Measurements from ENCODE around the gene FAM89A.
"Not testable (repeated sequence)": the region's sequence is repeated elsewhere in the genome, so short reads cannot be mapped to it uniquely, and the experiment has no call there.

Gene FAM89A

DNA sequence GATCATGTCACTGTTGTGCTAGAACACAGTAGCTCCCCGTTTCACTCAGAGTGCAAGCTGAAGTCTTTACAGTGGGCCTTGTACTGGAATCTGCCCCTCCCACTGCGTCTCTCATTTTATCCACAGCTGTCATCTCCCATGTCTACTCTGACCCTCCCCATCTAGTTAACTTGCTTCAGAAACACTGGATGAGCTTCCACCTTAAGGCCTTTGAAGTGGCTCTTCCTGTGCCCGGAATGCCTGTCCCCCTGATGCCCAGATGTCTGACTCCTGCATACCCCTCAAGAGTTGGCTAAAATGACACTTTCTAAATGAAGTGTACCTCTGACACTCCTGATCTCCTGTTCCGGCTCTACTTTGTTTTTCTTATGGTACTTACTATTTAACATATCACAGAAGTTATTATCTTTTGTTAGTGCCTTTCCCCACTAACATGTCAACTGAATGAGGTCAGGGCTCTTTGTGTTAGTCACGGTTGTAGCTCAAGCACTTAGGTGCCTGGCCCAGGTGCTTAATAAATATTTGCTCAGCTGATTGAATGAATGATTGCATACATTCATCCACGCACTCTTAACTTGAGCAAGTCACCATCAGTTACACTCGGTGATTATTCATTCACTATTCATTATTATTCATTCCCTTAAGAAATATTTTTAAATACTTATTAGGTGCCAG, 47.8 kb downstream of the FAM89A start:
- DNase-seq (ENCODE audit: low read depth in 2 of 2): no peak

DNA sequence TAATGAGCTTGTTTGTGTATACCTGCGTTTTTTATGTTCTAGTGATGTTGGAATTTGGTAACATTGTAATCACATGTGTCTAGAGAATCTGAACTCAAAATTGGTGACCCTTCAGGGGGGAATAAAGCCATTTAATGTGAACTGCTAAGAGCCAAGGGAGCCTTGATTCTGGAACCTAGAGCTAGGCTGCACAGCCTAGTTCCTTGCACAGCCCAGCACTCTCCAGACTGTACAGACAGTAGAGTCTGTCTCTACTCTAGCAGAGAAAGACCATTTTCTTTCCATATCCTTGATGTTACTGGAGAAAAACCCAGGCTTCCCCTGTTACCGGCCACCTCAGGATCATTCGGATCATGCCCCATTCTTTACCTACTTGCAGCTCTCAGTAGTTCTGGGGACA, 52.6 kb downstream of the FAM89A start:
- no peak for DNase-seq (ENCODE audit: low read depth in 2 of 2)

DNA sequence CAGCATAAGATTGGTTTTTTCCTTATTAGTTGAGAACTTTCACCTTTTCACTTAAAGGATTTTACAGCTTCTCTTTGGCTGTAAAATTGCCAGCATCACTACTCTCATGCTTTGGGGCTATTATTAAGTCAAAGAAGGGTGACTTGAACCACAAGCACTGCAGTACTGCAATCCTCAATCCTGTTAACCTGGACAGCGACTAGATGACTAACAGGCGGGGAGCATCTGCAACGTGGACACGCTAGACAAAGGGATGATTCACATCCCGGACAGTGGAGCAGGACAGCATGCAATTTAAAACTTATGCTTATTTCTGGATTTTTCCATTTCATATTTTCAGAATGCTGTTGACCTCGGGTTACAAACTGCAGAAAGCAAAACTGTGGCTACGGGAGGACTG, 53.1 kb downstream of the FAM89A start:
- DNase-seq (ENCODE audit: low read depth in 2 of 2): no peak

DNA sequence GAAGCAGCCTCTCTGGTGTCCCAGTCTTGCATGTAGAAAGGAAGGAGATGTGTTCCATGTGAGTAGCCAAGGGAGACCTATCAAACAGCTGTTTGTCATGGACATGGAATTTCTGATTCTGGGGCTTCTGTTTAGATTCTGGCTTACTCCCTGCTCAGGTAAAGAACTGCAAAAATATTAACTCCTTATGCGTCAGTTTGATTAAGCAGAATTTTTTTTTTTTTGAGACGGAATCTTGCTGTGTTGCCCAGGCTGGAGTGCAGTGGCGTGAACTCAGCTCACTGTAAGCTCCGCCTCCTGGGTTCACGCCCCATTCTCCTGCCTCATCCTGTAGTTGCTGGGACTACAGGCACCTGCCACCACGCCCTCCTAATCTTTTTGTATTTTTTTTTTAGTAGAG, 54.3 kb downstream of the FAM89A start:
- DNase-seq (ENCODE audit: low read depth in 2 of 2): no peak

DNA sequence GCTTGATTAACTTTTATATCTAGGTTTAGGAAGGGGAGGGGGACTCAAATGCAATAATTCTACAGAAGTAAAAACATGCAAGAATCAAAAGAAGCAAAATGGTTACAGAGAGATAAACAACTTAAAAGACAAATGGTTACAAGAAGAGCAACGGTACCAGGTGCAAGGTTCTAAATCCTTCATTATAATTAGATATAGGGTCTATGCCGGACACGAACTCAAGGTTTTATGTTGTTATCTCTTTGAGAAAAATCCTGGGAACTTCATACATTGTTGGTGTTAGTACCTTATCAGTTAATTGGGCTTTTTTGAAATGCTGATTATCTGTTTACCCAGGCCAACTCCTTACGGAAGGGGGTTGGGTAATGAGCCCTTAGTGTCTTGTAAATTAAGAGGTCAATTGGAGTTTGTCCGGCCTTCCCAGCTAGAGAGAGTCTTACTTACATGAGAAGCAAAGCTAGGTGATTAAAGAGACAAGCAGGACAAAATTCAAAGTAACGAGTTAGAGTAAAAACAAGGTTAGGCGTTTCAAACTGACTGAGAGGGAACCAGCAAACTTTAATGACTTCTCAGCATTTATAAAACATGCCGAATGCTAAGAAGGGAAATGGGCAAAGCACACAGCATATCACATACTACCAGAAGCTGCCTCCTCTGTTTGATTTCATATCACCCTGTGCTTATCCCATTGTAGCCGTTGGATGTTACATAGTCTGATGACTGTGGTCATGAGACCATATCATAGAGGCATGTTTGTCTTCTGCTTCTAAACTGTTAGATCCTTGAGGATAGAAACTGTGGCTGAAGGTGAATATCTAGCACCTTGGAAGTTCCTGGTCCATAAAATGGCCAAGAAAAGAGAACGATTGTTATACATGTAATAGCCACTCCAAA, 55.2 kb downstream of the FAM89A start:
- not testable (repeated sequence) for DNase-seq (ENCODE audit: low read depth in 2 of 2)

DNA sequence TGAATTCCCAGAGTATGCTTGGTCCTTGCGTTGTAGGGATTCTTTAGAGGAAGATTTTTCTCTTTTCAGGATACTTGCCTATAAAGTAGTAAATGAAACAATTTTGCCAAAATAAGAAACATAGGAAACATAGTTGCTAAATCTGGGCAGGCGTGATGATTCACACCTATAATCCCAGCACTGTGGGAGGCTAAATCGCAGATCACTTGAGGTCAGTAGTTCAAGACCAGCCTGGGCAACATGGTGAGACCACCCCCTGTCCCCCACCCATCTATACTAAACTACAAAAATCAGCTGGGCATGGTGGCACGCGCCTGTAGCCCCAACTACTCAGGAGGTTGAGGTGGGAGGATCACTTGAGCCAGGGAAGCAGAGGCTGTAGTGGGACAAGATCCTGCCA, 56.2 kb downstream of the FAM89A start:
- DNase-seq (ENCODE audit: low read depth in 2 of 2): no peak

DNA sequence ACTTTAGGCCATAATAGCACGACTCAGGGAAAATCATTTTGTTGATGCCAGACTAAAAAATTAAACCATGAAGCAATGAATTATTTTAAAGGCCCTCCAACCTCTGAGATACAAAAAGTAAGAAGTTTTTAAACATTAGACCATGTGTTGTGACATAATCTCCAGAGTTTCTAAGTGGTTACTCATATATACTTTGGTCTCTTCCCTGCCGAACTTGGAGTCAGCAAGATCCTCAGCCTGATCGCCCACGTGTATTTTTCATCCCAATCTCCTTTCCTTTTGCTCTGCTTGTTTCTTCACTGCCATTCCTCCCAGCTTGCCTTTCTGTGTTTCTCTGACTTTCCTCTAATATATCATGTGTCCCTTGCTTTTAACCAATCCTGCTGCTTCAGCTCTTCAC, 57.4 kb downstream of the FAM89A start:
- no peak for DNase-seq (ENCODE audit: low read depth in 2 of 2)

DNA sequence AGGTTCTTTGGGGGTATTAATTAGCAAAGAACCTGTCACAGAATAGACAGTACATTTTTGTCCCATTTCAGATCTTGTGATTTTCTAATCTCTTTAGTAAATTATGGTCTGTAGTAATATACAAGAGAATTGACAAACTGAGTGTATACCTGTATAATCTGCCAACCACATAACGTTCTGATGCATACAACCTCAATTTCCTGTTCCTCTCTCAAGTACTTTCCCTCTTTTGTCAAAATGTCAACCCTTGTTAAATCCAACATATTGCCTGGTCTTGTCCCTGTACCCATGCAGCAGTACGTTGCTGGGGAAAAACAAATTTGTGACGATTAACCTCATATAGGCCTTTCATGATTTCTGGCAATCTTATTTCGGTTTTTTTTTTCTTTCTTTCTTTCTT, 60.1 kb downstream of the FAM89A start:
- DNase-seq (ENCODE audit: low read depth in 2 of 2): no peak

DNA sequence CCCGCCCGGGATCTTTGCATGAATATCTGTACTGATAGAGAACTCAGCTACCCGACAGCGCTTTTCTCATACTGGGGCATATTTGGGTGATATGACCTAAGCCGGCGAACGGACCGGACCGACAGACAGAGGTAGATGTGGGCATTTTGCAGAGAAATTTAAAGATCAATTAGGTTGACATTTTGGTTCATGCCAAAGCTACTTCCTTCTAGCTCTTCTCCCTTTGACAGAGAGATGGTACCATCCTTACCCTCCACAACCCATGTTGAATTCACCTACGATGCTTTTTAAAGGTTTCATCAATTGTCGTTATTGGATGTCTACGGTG, 60.7 kb downstream of the FAM89A start:
- DNase-seq (ENCODE audit: low read depth in 2 of 2): no peak

DNA sequence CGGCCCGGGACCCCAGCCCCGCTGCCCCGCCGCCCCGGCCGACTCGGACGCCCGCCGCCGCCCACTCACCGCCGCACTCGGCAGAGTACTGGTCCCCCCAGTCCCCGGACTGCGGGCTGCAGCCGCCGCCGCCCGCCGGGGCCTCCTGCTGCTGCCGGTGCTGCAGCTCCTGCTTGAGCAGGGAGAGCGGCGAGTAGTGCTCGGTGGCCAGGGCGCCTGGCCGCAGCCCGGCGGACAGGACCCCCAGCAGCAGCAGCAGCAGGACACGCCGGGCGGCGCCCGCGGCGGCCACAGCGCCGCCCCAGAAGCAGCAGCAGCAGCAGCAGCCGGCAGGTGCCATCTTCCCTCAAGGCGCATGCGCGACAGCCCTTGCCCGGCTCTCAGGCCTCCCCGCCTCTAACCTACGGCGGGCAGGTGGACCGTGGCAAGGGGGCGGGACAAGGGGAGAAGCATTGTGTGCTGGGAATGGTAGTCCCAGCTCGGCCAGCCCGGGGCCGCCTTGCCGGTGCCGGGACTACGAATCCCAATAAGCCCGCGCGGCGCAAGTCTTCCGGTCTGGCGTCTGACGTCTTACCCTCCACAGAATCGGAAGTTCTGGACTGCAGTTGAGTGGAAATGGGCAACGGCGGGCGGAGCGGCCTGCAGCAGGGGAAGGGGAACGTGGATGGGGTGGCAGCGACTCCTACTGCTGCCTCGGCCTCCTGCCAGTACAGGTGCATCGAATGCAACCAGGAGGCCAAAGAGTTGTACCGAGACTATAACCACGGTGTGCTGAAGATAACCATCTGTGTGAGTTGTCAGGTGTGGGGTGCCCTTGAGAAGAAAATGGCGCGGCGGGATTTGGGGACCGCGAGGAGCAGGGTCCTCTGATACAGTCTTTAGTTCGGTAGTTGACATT, 61.3 kb downstream of the FAM89A start, which contains the start of the genes ARV1 and TTC13:
Gene ARV1, plus strand, starts transcription at position 604 of the 898 bp plus-strand sequence. Its CDS starts 12 bp downstream, at position 616.
Gene TTC13, minus strand, starts transcription at position 371 of the 898 bp plus-strand sequence. Its CDS starts 31 bp downstream, at position 340.
- DNase-seq (ENCODE audit: low read depth in 2 of 2): peak; percentile 95 to 96

DNA sequence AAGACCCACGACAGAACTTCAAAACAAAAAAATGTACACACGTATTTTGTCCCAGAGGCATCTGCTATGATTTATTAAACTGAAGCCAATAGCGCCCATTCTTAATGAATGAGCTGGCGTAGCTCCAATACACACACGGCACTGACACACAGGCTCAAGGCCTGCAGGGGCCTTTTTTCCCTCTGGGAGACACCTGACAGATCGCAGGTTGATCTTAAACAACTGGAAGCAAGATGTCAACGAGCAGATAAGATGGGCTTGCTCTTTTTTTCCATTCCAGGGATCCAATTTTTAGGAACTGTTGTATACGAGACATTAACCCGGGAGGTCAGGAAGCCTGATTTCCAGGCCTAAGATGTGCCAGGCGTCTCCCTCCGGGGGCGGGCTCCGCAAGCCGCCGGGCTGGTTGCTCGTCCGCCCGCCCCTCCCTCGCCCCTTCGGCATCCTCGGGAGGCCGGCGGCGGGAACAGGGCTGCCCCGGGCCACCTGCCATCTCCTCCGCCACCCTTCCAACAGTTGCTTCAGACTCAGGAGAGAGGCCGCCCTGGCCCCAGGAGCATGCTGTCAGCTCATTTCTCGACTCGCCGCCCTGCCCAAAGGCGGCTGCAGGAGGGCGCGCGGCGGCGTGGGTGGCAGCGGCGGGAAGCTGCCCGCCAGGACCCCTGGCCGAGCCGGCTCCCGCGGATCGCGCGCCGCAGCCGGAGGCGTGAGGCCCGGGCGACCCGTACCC, 62.1 kb downstream of the FAM89A start:
- peak; percentile 13 to 14 for DNase-seq (ENCODE audit: low read depth in 2 of 2)

DNA sequence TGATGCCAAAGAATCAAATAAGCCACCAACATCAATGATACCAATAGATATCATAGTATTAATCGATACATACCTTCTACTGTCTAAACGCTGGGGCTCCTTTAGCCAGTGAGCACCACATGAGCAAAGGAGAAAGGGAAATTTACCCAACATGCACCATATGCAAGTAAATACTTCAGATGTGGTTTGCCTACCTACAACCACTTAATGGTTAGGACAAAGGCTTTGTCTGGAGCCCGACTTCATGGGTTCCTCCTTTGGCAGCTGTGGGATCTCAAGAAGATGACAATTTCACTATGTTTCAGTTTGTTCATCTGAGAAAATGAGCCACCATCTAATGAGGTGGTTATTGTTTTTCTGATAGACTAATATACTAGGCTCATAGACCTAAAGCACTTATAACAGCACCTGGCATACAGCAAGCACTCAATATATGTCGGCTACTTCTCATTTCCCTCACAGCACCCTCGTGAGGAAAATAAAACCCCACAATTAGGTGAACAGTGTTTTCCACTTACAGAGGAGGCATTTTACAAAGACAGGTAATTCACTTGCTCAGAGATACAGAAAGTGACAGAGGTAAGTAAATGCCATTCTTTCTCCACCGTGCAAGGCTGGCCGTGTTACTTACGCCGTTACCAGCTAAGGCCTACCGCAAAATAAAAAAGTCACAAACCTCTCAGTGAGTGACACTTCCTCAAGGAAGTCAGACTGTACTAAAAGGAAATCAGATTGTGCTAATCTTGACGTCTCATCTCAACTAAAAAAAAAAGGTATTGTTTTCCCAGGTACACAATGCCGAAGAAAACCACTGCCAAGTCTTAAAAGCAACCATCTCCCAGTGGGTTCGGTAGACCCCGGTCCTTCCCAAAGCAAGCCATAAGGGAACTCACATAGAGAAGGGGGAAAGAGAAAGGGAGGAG, 63.0 kb downstream of the FAM89A start:
- DNase-seq (ENCODE audit: low read depth in 2 of 2): no peak

DNA sequence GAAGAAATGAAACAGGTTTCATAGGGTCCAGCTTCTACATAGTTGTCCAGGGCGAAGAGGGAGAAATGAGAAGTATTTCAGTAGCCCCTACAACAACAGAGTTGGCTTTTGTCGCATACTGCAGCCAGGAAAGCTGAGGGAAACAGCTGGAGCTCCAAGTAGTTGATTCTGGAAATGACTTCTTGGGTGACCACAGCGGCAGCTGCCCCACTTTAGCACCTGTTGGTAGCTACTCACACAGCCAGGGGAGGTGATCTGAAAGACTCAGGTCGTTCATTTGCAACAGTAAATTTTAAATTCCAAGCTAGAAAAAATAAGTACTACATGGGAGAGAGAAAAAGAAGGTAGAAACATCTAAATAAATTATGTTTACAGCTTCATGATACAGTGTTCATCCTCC, 63.7 kb downstream of the FAM89A start:
- DNase-seq (ENCODE audit: low read depth in 2 of 2): no peak

DNA sequence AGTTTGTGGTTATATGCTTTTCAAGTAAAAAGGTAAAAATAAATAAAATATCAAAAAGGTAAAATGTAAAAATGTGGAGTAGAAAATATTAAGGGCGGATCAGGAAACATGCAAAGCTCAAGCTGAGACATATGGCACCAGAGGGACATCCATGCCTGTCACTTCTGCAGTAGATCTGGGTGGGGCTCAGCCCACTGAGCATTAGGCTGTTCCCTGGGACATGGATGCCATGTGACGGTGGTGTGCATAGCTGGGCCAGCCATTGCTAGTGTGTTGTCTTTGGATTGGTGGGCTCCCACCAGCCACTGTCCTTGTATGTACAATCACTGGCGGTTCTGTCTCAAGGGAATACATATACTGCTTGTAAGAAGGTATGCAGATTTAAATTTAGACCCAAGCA, 64.4 kb downstream of the FAM89A start:
- no peak for DNase-seq (ENCODE audit: low read depth in 2 of 2)

DNA sequence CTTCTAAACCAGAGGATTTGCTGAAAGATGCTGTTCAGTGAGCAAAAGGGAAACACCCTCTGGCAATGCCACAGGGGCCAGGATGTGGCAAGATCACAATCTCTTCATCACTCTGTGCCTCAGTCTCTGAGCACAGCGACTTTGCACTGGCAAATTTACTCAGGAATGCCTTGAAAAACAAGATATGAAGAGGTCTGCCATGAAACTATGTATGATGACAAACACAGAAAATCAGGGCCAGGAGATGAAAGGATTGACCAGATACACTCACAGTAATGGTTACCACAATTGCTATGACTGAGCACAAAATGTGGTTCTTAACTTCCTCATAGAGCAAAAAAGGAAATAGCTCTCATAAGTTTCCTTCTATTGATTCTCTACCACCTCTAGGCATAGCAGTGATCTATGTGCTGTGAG, 67.2 kb downstream of the FAM89A start:
- DNase-seq (ENCODE audit: low read depth in 2 of 2): peak in 1 of 2 donors; percentile 24

DNA sequence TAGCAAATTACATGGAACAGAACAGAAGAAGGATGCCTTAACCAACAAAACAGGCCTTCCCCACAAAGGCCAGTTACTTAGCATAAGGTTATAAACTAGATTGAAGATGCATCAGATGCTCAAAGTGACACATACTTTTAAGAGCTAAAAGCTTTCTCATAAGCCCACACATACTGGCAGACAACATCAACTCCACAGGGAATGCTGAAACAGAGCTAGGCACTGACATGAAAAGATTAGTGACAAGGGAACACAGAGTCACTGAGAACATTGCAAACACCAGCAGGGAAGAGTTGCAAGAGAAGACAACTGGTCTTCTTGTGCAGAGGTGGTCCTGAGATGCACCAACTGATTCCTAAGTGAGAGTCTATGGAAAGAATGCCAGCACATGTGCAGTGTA, 68.3 kb downstream of the FAM89A start:
- DNase-seq (ENCODE audit: low read depth in 2 of 2): no peak

DNA sequence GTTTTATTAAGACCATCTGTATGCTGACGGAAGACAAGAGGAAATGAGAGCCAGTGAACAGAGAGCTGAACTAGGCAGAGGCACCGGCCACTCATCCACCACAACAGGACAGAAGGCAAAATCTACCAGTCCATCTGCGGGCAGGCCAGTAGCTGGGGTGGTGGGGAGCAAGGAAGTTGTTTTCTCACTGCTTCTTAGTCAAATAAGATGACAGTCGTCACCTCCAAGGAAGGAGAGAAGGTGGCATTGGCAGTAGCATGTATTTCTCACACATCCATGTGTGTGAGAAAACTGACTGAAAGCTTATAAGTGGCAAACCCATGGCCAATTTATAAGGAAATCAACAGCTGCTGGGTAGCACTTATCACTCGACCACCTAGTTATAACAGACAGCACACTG, 69.6 kb downstream of the FAM89A start:
- no peak for DNase-seq (ENCODE audit: low read depth in 2 of 2)
